ENCODE data around the gene AHCYL2.
"Not testable (repeated sequence)": the region's sequence is repeated elsewhere in the genome, so short reads cannot be mapped to it uniquely, and the experiment has no call there.

The AHCYL2 gene

GRCh38 chr7:129443612-129444011, 218.8 kb downstream of the AHCYL2 start:
- Histone ChIP-seq H3K27ac (ENCODE audit: low read depth, low read length) (no peak overlapping the region), H3K27me3 (ENCODE audit: insufficient read depth, low read length) (no peaks in the 10 kb centered on the region), H3K4me3 (ENCODE audit: low read depth, low read length) (no peak overlapping the region), H3K4me1 (ENCODE audit: control insufficient read depth, insufficient read depth, low read length, unreplicated experiment) (peaks cover 14% of the 10 kb centered on the region), H2AFZ (ENCODE audit: low read length, unreplicated experiment) (no peak overlapping the region), H3K79me2 (ENCODE audit: control insufficient read depth, insufficient read depth, low read length, unreplicated experiment) (peaks cover 11% of the 10 kb centered on the region), H3K36me3 (ENCODE audit: insufficient read depth, low read length) (peaks cover 46% of the 10 kb centered on the region)

- H3K79me2 ChIP-seq (ENCODE audit: control insufficient read depth, insufficient read depth, low read length, unreplicated experiment); H3K27me3 ChIP-seq (ENCODE audit: insufficient read depth, low read length); H2AFZ ChIP-seq (ENCODE audit: low read length, unreplicated experiment); H3K27ac ChIP-seq (ENCODE audit: low read depth, low read length); H3K4me3 ChIP-seq (ENCODE audit: low read depth, low read length); H3K4me1 ChIP-seq (ENCODE audit: control insufficient read depth, insufficient read depth, low read length, unreplicated experiment): not testable (repeated sequence)
- H3K36me3 ChIP-seq (ENCODE audit: insufficient read depth, low read length) = peaks cover 55% of the 10 kb centered on the region
Observed at GRCh38 chr7:129444776-129445175, 219.9 kb downstream of the AHCYL2 start.

GRCh38 chr7:129446925-129447324, 222.1 kb downstream of the AHCYL2 start:
- H2AFZ ChIP-seq (ENCODE audit: low read length, unreplicated experiment); H3K4me1 ChIP-seq (ENCODE audit: control insufficient read depth, insufficient read depth, low read length, unreplicated experiment); H3K4me3 ChIP-seq (ENCODE audit: low read depth, low read length); H3K27ac ChIP-seq (ENCODE audit: low read depth, low read length); H3K79me2 ChIP-seq (ENCODE audit: control insufficient read depth, insufficient read depth, low read length, unreplicated experiment); H3K27me3 ChIP-seq (ENCODE audit: insufficient read depth, low read length): not testable (repeated sequence)
- H3K36me3 ChIP-seq (ENCODE audit: insufficient read depth, low read length) = peaks cover 50% of the 10 kb centered on the region

- H3K36me3 ChIP-seq (ENCODE audit: insufficient read depth, low read length) = peaks cover 52% of the 10 kb centered on the region
- H2AFZ ChIP-seq (ENCODE audit: low read length, unreplicated experiment); H3K4me1 ChIP-seq (ENCODE audit: control insufficient read depth, insufficient read depth, low read length, unreplicated experiment); H3K4me3 ChIP-seq (ENCODE audit: low read depth, low read length); H3K79me2 ChIP-seq (ENCODE audit: control insufficient read depth, insufficient read depth, low read length, unreplicated experiment); H3K27me3 ChIP-seq (ENCODE audit: insufficient read depth, low read length); H3K27ac ChIP-seq (ENCODE audit: low read depth, low read length): not testable (repeated sequence)
Observed at GRCh38 chr7:129447445-129447844, 222.6 kb downstream of the AHCYL2 start.

GRCh38 chr7:129448608-129449007, 223.8 kb downstream of the AHCYL2 start:
- H3K27me3 ChIP-seq (ENCODE audit: insufficient read depth, low read length); H2AFZ ChIP-seq (ENCODE audit: low read length, unreplicated experiment); H3K27ac ChIP-seq (ENCODE audit: low read depth, low read length); H3K4me1 ChIP-seq (ENCODE audit: control insufficient read depth, insufficient read depth, low read length, unreplicated experiment); H3K79me2 ChIP-seq (ENCODE audit: control insufficient read depth, insufficient read depth, low read length, unreplicated experiment); H3K4me3 ChIP-seq (ENCODE audit: low read depth, low read length): not testable (repeated sequence)
- peaks cover 50% of the 10 kb centered on the region for H3K36me3 ChIP-seq (ENCODE audit: insufficient read depth, low read length)

GRCh38 chr7:129450295-129450694, 225.5 kb downstream of the AHCYL2 start:
- no peak overlapping the region for H3K4me3 ChIP-seq (ENCODE audit: low read depth, low read length)
- no peak overlapping the region for H2AFZ ChIP-seq (ENCODE audit: low read length, unreplicated experiment)
- no peaks in the 10 kb centered on the region for H3K27me3 ChIP-seq (ENCODE audit: insufficient read depth, low read length)
- no peak overlapping the region for H3K27ac ChIP-seq (ENCODE audit: low read depth, low read length)
- H3K36me3 ChIP-seq (ENCODE audit: insufficient read depth, low read length) = peaks cover 47% of the 10 kb centered on the region
- H3K4me1 ChIP-seq (ENCODE audit: control insufficient read depth, insufficient read depth, low read length, unreplicated experiment) = no peaks in the 10 kb centered on the region
- no peaks in the 10 kb centered on the region for H3K79me2 ChIP-seq (ENCODE audit: control insufficient read depth, insufficient read depth, low read length, unreplicated experiment)

GRCh38 chr7:129452589-129453231, 227.9 kb downstream of the AHCYL2 start:
- no peaks in the 10 kb centered on the region for H3K4me1 ChIP-seq (ENCODE audit: control insufficient read depth, insufficient read depth, low read length, unreplicated experiment)
- peaks cover 45% of the 10 kb centered on the region for H3K36me3 ChIP-seq (ENCODE audit: insufficient read depth, low read length)
- no peaks in the 10 kb centered on the region for H3K27me3 ChIP-seq (ENCODE audit: insufficient read depth, low read length)
- no peak overlapping the region for H2AFZ ChIP-seq (ENCODE audit: low read length, unreplicated experiment)
- H3K4me3 ChIP-seq (ENCODE audit: low read depth, low read length) = no peak overlapping the region
- H3K27ac ChIP-seq (ENCODE audit: low read depth, low read length) = no peak overlapping the region
- H3K79me2 ChIP-seq (ENCODE audit: control insufficient read depth, insufficient read depth, low read length, unreplicated experiment) = no peaks in the 10 kb centered on the region

GRCh38 chr7:129453510-129454248, 228.8 kb downstream of the AHCYL2 start:
- H3K27me3 ChIP-seq (ENCODE audit: insufficient read depth, low read length) = no peaks in the 10 kb centered on the region
- H3K4me1 ChIP-seq (ENCODE audit: control insufficient read depth, insufficient read depth, low read length, unreplicated experiment) = no peaks in the 10 kb centered on the region
- no peaks in the 10 kb centered on the region for H3K79me2 ChIP-seq (ENCODE audit: control insufficient read depth, insufficient read depth, low read length, unreplicated experiment)
- H3K27ac ChIP-seq (ENCODE audit: low read depth, low read length) = no peak overlapping the region
- H3K4me3 ChIP-seq (ENCODE audit: low read depth, low read length) = no peak overlapping the region
- H3K36me3 ChIP-seq (ENCODE audit: insufficient read depth, low read length) = peaks cover 35% of the 10 kb centered on the region
- H2AFZ ChIP-seq (ENCODE audit: low read length, unreplicated experiment) = no peak overlapping the region

GRCh38 chr7:129454249-129454551, 229.4 kb downstream of the AHCYL2 start:
- no peaks in the 10 kb centered on the region for H3K4me1 ChIP-seq (ENCODE audit: control insufficient read depth, insufficient read depth, low read length, unreplicated experiment)
- H3K4me3 ChIP-seq (ENCODE audit: low read depth, low read length) = no peak overlapping the region
- no peaks in the 10 kb centered on the region for H3K27me3 ChIP-seq (ENCODE audit: insufficient read depth, low read length)
- H3K36me3 ChIP-seq (ENCODE audit: insufficient read depth, low read length) = peaks cover 32% of the 10 kb centered on the region
- no peaks in the 10 kb centered on the region for H3K79me2 ChIP-seq (ENCODE audit: control insufficient read depth, insufficient read depth, low read length, unreplicated experiment)
- H2AFZ ChIP-seq (ENCODE audit: low read length, unreplicated experiment) = no peak overlapping the region
- H3K27ac ChIP-seq (ENCODE audit: low read depth, low read length) = no peak overlapping the region

GRCh38 chr7:129456421-129456820, 231.6 kb downstream of the AHCYL2 start:
- H3K79me2 ChIP-seq (ENCODE audit: control insufficient read depth, insufficient read depth, low read length, unreplicated experiment) = no peaks in the 10 kb centered on the region
- H3K4me1 ChIP-seq (ENCODE audit: control insufficient read depth, insufficient read depth, low read length, unreplicated experiment) = no peaks in the 10 kb centered on the region
- no peaks in the 10 kb centered on the region for H3K27me3 ChIP-seq (ENCODE audit: insufficient read depth, low read length)
- peaks cover 40% of the 10 kb centered on the region for H3K36me3 ChIP-seq (ENCODE audit: insufficient read depth, low read length)
- no peak overlapping the region for H2AFZ ChIP-seq (ENCODE audit: low read length, unreplicated experiment)
- H3K27ac ChIP-seq (ENCODE audit: low read depth, low read length) = no peak overlapping the region
- no peak overlapping the region for H3K4me3 ChIP-seq (ENCODE audit: low read depth, low read length)

- Histone ChIP-seq H3K36me3 (ENCODE audit: insufficient read depth, low read length) (peaks cover 35% of the 10 kb centered on the region), H3K27me3 (ENCODE audit: insufficient read depth, low read length) (no peaks in the 10 kb centered on the region), H3K27ac (ENCODE audit: low read depth, low read length) (no peak overlapping the region)
Observed at GRCh38 chr7:129457101-129457500, 232.3 kb downstream of the AHCYL2 start.

More at GRCh38 chr7:129457101-129457500, 232.3 kb downstream of the AHCYL2 start:
- no peak overlapping the region for H3K4me3 ChIP-seq (ENCODE audit: low read depth, low read length)
- no peaks in the 10 kb centered on the region for H3K79me2 ChIP-seq (ENCODE audit: control insufficient read depth, insufficient read depth, low read length, unreplicated experiment)
- no peak overlapping the region for H2AFZ ChIP-seq (ENCODE audit: low read length, unreplicated experiment)
- no peaks in the 10 kb centered on the region for H3K4me1 ChIP-seq (ENCODE audit: control insufficient read depth, insufficient read depth, low read length, unreplicated experiment)

All from ACC112 (cell line).